ENCODE data around the gene HS3ST3B1.

- TF ChIP-seq CTCF (IDR thresholded peaks at IDR 0.05; ENCODE audit: insufficient read depth, low read length): no peak
- TF ChIP-seq POLR2AphosphoS5 (IDR thresholded peaks at IDR 0.05; ENCODE audit: low read depth): no peak
These were observed 53.1 kb downstream of the HS3ST3B1 start for GRCh38 chr17:14353861-14354474.

Data from HL-60 (cell line).